Renal cortical epithelial cell (primary cell): ENCODE data around the gene PCDH18. TPM values are rescaled to one million over a fixed set of nuclear protein-coding genes. Genes with fewer than 3 reads are reported as not detected.
A peak's percentile ranks its signal among the peaks of the same experiment; 100 is the strongest.
"Not testable (repeated sequence)": the region's sequence is repeated elsewhere in the genome, so short reads cannot be mapped to it uniquely, and the experiment has no call there.

Experiments
- DNase-seq: peaks from one replicate; pipeline ENCODE4 v3.0.0-alpha.2; 2011; ENCODE audit warnings: low read depth
- total RNA-seq: library from RNA; depleted of rRNA; stranded (reverse); fragments of >200 nt; gene quantifications from 2 replicates; pipeline ENCODE4 v1.2.3, GENCODE V29; 2014

Gene PCDH18, protein sequence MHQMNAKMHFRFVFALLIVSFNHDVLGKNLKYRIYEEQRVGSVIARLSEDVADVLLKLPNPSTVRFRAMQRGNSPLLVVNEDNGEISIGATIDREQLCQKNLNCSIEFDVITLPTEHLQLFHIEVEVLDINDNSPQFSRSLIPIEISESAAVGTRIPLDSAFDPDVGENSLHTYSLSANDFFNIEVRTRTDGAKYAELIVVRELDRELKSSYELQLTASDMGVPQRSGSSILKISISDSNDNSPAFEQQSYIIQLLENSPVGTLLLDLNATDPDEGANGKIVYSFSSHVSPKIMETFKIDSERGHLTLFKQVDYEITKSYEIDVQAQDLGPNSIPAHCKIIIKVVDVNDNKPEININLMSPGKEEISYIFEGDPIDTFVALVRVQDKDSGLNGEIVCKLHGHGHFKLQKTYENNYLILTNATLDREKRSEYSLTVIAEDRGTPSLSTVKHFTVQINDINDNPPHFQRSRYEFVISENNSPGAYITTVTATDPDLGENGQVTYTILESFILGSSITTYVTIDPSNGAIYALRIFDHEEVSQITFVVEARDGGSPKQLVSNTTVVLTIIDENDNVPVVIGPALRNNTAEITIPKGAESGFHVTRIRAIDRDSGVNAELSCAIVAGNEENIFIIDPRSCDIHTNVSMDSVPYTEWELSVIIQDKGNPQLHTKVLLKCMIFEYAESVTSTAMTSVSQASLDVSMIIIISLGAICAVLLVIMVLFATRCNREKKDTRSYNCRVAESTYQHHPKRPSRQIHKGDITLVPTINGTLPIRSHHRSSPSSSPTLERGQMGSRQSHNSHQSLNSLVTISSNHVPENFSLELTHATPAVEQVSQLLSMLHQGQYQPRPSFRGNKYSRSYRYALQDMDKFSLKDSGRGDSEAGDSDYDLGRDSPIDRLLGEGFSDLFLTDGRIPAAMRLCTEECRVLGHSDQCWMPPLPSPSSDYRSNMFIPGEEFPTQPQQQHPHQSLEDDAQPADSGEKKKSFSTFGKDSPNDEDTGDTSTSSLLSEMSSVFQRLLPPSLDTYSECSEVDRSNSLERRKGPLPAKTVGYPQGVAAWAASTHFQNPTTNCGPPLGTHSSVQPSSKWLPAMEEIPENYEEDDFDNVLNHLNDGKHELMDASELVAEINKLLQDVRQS
- total RNA-seq: 0.17 and 0.25 TPM in 2 replicates

DNA sequence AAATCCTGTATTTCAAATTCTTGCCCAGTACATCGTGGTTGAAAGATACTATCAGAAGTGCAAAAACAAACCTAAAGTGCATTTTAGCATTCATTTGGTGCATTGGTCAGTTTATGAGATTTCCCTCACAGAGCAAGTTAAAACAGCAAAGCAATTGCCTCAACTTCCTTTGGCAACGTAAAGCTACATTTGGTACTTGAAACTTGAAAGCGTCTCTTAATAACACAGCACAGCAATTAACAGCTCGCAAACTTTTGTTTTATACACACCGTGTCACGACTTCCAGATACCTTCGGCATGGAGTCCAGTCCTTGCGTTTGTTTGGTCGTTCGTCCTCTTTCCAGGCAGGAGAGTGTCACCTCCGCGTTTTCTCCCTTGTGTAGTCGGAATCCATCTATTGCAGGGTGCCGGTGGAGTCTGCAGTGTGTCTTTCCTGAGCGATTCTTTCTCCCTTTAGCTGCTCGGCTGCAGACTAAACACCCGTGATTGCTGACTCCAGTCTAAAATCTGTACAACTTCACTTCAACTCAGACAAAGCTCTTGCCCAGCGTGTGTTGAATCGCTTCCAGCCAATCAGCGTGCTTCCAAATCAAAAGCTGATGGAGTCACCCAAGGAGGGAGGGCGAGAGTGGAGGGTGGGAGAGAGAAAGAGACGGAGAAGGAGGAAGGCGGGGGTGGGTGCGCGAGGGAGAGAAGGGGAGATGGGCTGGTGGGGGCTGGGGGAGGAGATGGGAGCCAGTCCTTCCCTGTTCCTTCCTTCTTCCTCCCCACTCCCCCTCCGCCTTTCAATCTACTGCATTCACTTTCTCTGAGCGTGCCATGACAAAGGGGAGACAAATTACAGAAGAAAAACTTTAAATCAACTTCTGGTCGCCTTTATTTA lies at the start of gene PCDH18:
TSS of gene PCDH18 (minus strand) at position 509 of the 883 bp plus-strand sequence. CDS start at position 103, 406 bp downstream.
- DNase-seq: peak; percentile 63

- no peak for DNase-seq
Measured at GRCh38 chr4:137576446-137576845, 44.2 kb upstream of the PCDH18 start.

DNA sequence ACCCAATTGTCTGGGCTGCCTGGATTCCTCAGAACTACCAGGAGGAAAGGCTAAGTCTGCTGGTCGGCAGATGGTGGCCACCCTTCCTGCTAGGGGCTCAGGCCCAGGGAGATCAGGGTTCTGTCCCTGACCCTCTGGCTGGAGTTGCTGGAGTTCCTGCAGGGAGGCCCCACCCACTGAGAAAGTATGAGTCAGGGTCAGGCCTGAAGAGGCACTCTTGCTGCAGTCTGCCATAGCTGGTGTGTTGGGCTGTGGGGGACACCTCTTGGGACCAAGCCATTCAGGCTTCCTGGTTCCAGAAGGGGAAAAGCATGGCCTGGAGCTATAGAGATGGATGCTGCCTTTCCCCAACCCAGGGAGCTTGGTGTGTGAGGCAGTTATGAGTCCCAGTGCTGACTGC lies 40.4 kb upstream of the PCDH18 start:
- DNase-seq: no peak

DNA sequence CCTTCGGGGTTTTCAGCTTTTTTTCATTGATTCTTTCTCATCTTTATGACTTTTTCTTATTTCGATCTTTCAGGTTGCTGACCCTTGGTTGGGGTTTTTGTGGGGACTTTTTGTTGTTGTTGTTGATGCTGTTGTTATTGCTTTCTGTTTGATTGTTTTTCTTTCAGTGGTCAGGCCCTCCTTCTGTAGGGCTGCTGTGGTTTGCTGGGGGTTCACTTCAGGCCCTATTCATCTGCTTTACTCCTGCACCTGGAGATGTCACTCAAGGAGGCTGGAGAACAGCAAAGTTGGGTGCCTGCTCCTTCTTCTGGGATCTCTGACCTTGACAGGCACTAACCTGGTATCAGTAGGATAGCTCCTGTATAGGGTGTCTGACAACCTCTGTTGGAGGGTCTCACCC lies 39.9 kb upstream of the PCDH18 start:
- DNase-seq: no peak

DNA sequence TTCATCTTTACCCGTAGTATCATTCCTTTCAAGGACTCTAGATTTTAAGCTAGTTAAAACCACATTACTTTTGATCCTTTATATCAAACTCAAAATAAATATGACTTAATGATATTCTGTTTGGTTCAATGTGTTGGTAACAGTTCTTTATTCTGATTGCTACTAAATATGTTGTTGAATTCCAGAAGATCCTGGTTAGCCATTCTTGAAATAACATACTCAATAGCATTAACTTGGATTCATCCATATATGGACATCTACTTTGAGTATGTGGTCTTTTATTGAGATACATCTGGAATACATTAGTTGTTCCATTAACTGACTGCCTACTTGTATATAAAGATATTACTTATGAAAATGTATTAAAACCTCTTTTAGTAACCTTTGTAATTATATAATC lies 27.5 kb upstream of the PCDH18 start:
- DNase-seq: no peak

- no peak for DNase-seq
Measured at GRCh38 chr4:137558951-137559350, 26.7 kb upstream of the PCDH18 start.

GRCh38 chr4:137545461-137545861 lies 13.2 kb upstream of the PCDH18 start:
- DNase-seq: no peak

DNA sequence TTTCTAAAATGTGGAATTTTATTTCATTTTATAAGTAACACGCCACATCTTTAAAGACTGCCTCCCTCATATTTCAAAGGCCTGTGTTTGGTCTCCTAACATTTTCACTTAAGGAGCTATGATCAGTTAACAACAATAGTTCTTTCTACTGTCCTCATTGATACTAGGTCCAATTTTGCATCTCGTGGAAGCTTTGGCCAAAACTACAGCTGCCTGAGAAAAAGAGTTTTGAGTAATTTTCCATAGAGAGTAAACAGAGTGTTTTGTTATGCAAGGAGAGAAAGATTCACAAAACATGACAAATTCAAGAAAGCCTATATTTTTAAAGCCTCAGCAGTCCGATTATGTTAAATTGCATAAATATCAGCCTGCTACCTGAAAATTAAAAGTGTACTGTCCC lies 11.4 kb upstream of the PCDH18 start:
- no peak for DNase-seq

- no peak for DNase-seq
Measured at GRCh38 chr4:137543198-137543597, 10.9 kb upstream of the PCDH18 start.

DNA sequence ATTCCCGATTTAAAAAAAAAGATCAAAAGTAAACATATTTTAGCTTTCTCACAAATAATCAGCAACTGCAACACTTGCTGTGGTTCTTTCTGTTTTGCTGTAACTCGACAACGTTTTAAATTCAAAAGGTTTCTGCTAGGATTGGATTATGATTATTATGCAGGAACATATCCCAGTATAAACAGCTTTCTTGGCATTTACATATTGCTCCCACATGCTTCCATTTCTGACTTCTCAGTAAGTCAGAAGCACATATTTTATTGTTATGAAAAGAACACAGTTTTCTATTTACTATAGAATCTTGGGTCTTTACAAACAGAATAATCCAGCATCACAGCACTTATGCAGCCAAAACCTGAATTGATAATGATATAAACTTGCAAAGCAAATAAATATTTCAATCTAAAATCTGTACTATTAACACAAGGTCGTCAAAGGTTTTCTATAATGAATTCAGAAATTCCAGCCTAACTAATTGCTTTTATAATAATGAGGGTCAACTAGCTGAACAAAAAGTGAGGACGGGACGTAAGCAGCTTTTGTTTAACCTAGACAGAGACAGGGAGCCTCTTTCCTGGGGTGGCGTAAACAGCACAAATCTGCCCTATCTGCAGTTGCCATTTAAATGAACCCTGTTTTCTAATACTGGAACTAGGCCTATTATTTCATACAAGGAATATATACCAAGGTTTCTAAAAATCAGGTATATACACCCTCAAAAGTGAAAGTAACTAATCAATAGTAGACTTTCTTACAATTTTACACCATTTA lies 9.8 kb upstream of the PCDH18 start:
- DNase-seq: no peak

DNA sequence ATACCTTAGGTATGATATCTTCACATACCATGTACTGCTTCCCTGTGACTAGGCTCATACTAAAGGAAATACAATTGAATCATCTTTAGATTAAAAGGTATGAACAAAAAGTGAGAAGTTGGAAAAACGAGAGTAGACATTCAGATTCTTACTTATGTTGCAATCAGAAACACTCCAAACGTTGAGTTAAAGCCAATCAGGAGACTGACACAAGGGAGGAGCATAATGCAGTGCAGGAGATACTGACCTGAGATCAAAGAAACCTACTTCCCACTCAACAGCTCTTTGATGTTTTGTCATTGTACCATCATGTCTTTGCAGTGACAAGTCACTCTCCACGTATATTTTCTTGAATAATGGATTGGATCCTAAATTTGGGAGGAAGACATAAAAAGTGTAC lies 8.9 kb upstream of the PCDH18 start:
- DNase-seq: no peak

- DNase-seq: no peak
Measured at GRCh38 chr4:137540356-137540755, 8.1 kb upstream of the PCDH18 start.

GRCh38 chr4:137538526-137538925 lies 6.2 kb upstream of the PCDH18 start:
- no peak for DNase-seq

DNA sequence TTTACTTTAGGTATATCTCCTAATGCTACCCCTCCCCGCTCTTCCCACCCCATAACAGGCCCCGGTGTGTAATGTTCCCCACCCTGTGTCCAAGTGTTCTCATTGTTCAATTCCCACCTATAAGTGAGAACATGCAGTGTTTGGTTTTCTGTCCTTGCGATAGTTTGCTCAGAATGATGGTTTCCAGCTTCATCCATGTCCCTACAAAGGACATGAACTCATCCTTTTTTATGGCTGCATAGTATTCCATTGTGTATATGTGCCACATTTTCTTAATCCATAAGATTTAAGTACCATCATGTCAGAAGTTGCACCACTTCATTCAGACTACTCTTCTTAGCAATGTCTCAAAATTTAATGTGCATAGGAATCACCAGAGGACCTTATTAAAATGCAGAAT lies 5.5 kb upstream of the PCDH18 start:
- DNase-seq: not testable (repeated sequence)

GRCh38 chr4:137536789-137537561 lies 4.7 kb upstream of the PCDH18 start:
- DNase-seq: peak; percentile 29

DNA sequence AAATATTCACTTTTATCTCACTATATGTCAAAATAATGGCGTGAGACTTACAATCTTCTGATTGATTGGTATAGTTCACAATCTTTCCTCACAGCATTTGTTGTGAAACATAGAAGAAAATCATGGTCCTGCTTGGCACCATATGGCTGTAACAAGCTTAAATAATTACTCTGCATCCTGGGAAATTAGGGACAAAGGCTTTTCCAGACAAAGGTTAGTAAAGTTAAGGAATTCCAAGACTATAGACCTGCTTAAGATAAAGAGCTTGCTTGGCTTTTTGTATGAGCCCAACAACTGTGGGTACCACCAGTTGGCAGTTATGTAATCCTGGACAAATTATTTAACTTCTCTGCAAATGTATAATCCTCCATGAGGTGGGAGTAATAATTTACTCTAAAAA lies 3.4 kb upstream of the PCDH18 start:
- DNase-seq: no peak

DNA sequence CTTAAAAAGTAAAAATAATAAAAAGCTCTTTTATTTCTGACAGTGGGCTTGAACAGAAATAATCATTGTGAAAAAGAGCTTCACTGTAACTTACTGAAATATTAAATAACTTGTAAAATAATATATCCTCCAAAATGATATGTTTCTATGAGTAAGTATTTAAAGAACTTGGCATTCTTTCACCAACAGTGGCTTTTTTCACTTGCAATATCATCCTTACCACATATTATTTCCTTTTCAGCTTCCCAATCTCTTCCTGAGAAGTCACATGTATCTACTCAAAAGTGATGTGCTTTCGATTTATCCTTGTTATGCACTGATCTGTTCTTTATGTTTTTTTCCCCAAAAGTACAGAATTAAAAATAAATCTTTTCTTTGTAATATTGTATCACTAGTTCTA lies 2.2 kb upstream of the PCDH18 start:
- DNase-seq: no peak

DNA sequence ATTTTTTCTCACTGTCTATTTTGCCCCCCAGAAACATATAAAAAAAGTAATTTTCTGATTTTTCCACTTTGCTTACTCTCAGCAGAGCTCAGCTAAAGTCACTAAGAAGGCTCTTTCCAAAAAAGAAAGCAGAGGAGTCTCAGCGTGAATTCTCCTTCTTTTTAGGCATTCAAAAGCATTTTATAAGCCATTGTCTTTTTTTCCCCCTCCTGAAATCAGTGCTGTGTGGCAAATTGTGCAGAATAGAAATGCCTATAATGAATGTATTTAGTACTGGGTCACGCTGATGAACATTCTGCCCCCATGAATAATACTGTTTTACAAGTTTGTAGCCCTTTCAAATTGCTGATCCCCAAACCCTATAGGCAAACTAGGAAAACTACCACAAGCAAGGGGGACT lies 1.6 kb upstream of the PCDH18 start:
- no peak for DNase-seq

DNA sequence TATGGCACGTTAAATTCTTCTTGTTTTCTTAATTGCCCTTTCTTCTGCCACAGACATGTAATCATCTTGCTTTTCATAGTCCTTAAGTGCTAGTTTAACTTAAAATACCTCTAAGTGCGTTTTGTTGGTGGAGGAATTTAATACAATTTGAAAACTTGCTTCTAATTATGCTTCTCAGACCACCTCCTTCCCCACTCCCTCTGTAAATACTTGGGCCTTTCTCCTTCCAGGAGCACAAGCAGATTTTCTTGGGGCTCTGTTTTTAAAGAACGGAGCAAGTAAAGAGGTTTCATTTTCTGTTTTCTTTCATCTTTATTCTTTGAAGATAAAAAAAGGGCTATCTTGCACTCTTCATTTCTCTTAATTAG lies 559 bp upstream of the PCDH18 start:
- no peak for DNase-seq
